ENCODE data around the gene CDH3. TPM values are rescaled to one million over a fixed set of nuclear protein-coding genes. Genes with fewer than 3 reads are reported as not detected.

Gene CDH3
- total RNA-seq, 2 donors from 2014 or later: 0.66 to 4.7 TPM

- ATAC-seq (no peak), DNase-seq (no peak)
- Histone ChIP-seq H3K27me3 (no peaks in the 10 kb centered on the region), H3K9me3 (no peaks in the 10 kb centered on the region), H3K4me1 (no peaks in the 10 kb centered on the region), H3K27ac (no peak overlapping the region), H3K4me3 (no peak overlapping the region), H3K36me3 (replicated peaks in 1 of 2; ENCODE audit: insufficient read depth in 1 of 2, low read depth in 2 of 2) (no peaks in the 10 kb centered on the region)
- WGBS, 2 donors: 81 to 85% methylated on average over 21 of the region's 22 CpGs
- intact Hi-C loops (cut with DNase I): no loop called here
- TF ChIP-seq, protein P1, sequence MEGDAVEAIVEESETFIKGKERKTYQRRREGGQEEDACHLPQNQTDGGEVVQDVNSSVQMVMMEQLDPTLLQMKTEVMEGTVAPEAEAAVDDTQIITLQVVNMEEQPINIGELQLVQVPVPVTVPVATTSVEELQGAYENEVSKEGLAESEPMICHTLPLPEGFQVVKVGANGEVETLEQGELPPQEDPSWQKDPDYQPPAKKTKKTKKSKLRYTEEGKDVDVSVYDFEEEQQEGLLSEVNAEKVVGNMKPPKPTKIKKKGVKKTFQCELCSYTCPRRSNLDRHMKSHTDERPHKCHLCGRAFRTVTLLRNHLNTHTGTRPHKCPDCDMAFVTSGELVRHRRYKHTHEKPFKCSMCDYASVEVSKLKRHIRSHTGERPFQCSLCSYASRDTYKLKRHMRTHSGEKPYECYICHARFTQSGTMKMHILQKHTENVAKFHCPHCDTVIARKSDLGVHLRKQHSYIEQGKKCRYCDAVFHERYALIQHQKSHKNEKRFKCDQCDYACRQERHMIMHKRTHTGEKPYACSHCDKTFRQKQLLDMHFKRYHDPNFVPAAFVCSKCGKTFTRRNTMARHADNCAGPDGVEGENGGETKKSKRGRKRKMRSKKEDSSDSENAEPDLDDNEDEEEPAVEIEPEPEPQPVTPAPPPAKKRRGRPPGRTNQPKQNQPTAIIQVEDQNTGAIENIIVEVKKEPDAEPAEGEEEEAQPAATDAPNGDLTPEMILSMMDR (IDR thresholded peaks at IDR 0.05): no peak
- no peak for TF ChIP-seq POLR2A (IDR thresholded peaks at IDR 0.05)
Measured at GRCh38 chr16:68685685-68686478, 40.8 kb downstream of the CDH3 start.

DNA sequence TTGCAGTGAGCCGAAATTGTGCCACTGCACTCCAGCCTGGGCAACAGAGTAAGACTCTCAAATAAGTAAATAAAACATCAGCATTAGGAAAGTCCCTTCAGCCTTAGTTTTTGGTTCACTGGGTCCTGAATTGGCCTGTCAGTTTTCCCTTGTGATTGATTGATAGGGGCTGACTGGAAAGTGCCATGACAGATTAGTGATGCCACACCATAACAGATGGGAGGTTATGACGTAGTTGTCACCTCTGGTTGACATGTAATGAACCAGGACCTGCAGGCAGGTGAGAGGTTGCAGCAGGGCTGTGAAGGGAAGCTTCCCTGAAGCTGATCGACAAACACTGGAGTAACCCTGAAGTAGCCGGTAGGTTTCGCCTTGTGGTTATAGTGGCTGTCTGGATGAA lies 41.8 kb downstream of the CDH3 start:
- WGBS, 2 donors: 91 to 92% methylated on average over 5 of the region's 5 CpGs
- Histone ChIP-seq H3K27ac (no peak overlapping the region), H3K36me3 (replicated peaks in 1 of 2; ENCODE audit: insufficient read depth in 1 of 2, low read depth in 2 of 2) (no peaks in the 10 kb centered on the region)

GRCh38 chr16:68689921-68690320 lies 44.8 kb downstream of the CDH3 start:
- Histone ChIP-seq H3K27ac (no peak overlapping the region), H3K9me3 (no peaks in the 10 kb centered on the region), H3K27me3 (no peaks in the 10 kb centered on the region), H3K36me3 (replicated peaks in 1 of 2; ENCODE audit: insufficient read depth in 1 of 2, low read depth in 2 of 2) (no peaks in the 10 kb centered on the region), H3K4me3 (no peak overlapping the region), H3K4me1 (no peaks in the 10 kb centered on the region)
- WGBS, 2 donors: 65 to 69% methylated on average over 5 of the region's 5 CpGs
- no peak for TF ChIP-seq POLR2A (IDR thresholded peaks at IDR 0.05)
- TF ChIP-seq, protein P1 (IDR thresholded peaks at IDR 0.05): peak in 1 of 7 experiments; percentile 10
- ATAC-seq: peak; percentile 47
- DNase-seq: peak in 1 of 4 donors; percentile 10
- intact Hi-C loops (cut with DNase I): no loop called here

More for the DNA sequence above, 41.8 kb downstream of the CDH3 start:
- Histone ChIP-seq H3K9me3 (no peaks in the 10 kb centered on the region), H3K4me3 (no peak overlapping the region), H3K4me1 (no peaks in the 10 kb centered on the region), H3K27me3 (no peaks in the 10 kb centered on the region)
- DNase-seq (no peak), ATAC-seq (no peak)
- TF ChIP-seq, protein P1 (IDR thresholded peaks at IDR 0.05): no peak
- no peak for TF ChIP-seq POLR2A (IDR thresholded peaks at IDR 0.05)
- intact Hi-C loops (cut with DNase I): no loop called here

- Histone ChIP-seq H3K4me1 (no peaks in the 10 kb centered on the region), H3K27ac (no peak overlapping the region), H3K9me3 (no peaks in the 10 kb centered on the region), H3K4me3 (no peak overlapping the region), H3K36me3 (replicated peaks in 1 of 2; ENCODE audit: insufficient read depth in 1 of 2, low read depth in 2 of 2) (no peaks in the 10 kb centered on the region), H3K27me3 (no peaks in the 10 kb centered on the region)
- ATAC-seq (no peak), DNase-seq (no peak)
- intact Hi-C loops (cut with DNase I): no loop called here
- WGBS, 2 donors: 80 to 86% methylated on average over 10 to 11 of the region's 11 CpGs
- no peak for TF ChIP-seq POLR2A (IDR thresholded peaks at IDR 0.05)
- TF ChIP-seq, protein P1 (IDR thresholded peaks at IDR 0.05): no peak
Measured at GRCh38 chr16:68695575-68695974, 50.5 kb downstream of the CDH3 start.

DNA sequence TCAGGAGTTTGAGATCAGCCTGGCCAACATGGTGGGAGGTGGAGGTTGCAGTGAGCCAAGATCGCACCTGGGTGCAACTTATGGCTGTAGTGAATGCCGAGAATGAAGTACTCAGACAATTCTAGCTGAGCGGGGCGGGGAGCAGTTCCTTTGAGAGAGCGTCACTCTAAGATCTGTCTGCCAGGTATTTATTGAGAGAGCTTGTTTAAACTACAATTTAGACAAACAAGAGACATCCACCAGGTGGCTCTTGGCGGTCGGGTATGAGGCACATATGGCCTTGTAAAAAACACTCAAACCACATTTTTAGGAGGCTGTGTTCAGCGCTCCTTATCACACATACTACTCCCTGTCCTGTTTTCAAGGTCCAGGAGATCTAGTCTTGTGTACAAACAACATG lies 51.4 kb downstream of the CDH3 start:
- no peaks in the 10 kb centered on the region for H3K36me3 ChIP-seq (replicated peaks in 1 of 2; ENCODE audit: insufficient read depth in 1 of 2, low read depth in 2 of 2)
- H3K4me1 ChIP-seq: no peaks in the 10 kb centered on the region
- no peak for TF ChIP-seq POLR2A (IDR thresholded peaks at IDR 0.05)
- TF ChIP-seq, protein P1 (IDR thresholded peaks at IDR 0.05): peak in 1 of 7 experiments; percentile 6
- whole genome bisulfite sequencing, 2 donors: 49 to 72% methylated on average over 8 of the region's 8 CpGs
- intact Hi-C loops (cut with DNase I): no loop called here
- DNase-seq: peak in 1 of 4 donors; percentile 11
- H3K27me3 ChIP-seq: no peaks in the 10 kb centered on the region
- ATAC-seq: no peak
- no peaks in the 10 kb centered on the region for H3K9me3 ChIP-seq
- H3K27ac ChIP-seq: no peak overlapping the region
- H3K4me3 ChIP-seq: no peak overlapping the region

Measured in body of pancreas (tissue), 4 donors.